Measurements from ENCODE around the gene TADA2B. TPM values are rescaled to one million over a fixed set of nuclear protein-coding genes. Genes with fewer than 3 reads are reported as not detected.

Gene TADA2B
- total RNA-seq, 2 donors from 2014 or later: 34.5 to 41.2 TPM

DNA sequence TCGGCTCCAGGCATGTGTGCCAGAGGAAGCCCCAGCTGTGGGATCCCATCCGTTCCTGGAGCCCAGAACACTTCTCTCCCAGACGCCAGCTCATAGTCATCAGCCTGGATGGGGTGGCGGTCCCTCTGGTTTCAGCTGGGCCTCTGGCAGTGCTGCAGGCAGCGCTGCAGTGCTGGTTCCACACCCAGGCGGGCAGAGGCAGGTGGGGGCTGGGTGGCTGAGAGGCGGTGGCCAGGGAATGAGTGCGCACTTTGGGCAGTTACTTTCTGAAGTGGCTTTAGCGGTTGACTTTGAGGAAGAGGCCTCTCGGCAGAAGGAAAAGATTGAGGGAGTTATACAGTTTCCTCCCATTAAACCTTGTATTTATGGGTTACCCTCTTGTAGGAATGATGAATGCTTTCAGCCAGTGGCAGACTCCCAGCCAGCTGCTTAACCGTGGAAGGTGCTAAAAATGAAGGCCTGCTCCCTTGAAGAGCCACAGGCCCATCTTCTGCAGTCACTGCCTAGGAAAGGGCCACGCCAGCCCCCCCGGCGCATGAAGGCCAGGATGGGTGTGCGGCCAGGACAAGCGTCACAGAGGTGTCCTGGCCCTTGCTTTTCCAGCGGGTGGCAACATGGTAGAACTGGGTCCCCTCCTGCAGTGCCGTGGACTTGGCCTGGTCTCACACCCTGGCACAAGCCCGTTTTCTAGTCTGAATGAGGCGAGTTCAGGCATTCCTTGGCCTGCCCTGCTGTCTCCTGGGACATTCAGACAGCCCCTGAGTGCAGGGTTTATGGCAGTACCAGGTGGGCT lies 9.9 kb downstream of the TADA2B start:
- peaks cover 2 to 5% of the 10 kb centered on the region in 2 donors for H3K36me3 ChIP-seq
- H3K4me1 ChIP-seq (replicated peaks): no peaks in the 10 kb centered on the region
- 65% methylated on average over 20 of the region's 20 CpGs for WGBS
- no peak overlapping the region for H3K27ac ChIP-seq
- no peaks in the 10 kb centered on the region for H3K27me3 ChIP-seq (replicated peaks; ENCODE audit: insufficient read depth)
- intact Hi-C loops (cut with DNase I): no loop called here
- H3K4me3 ChIP-seq: no peak overlapping the region
- TF ChIP-seq, protein P1, sequence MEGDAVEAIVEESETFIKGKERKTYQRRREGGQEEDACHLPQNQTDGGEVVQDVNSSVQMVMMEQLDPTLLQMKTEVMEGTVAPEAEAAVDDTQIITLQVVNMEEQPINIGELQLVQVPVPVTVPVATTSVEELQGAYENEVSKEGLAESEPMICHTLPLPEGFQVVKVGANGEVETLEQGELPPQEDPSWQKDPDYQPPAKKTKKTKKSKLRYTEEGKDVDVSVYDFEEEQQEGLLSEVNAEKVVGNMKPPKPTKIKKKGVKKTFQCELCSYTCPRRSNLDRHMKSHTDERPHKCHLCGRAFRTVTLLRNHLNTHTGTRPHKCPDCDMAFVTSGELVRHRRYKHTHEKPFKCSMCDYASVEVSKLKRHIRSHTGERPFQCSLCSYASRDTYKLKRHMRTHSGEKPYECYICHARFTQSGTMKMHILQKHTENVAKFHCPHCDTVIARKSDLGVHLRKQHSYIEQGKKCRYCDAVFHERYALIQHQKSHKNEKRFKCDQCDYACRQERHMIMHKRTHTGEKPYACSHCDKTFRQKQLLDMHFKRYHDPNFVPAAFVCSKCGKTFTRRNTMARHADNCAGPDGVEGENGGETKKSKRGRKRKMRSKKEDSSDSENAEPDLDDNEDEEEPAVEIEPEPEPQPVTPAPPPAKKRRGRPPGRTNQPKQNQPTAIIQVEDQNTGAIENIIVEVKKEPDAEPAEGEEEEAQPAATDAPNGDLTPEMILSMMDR (IDR thresholded peaks at IDR 0.05): no peak
- TF ChIP-seq POLR2A (IDR thresholded peaks at IDR 0.05) (no peak), POLR2AphosphoS5 (IDR thresholded peaks at IDR 0.05) (no peak)
- no peaks in the 10 kb centered on the region for H3K9me3 ChIP-seq
- DNase-seq (ENCODE audit: low spot score): no peak

DNA sequence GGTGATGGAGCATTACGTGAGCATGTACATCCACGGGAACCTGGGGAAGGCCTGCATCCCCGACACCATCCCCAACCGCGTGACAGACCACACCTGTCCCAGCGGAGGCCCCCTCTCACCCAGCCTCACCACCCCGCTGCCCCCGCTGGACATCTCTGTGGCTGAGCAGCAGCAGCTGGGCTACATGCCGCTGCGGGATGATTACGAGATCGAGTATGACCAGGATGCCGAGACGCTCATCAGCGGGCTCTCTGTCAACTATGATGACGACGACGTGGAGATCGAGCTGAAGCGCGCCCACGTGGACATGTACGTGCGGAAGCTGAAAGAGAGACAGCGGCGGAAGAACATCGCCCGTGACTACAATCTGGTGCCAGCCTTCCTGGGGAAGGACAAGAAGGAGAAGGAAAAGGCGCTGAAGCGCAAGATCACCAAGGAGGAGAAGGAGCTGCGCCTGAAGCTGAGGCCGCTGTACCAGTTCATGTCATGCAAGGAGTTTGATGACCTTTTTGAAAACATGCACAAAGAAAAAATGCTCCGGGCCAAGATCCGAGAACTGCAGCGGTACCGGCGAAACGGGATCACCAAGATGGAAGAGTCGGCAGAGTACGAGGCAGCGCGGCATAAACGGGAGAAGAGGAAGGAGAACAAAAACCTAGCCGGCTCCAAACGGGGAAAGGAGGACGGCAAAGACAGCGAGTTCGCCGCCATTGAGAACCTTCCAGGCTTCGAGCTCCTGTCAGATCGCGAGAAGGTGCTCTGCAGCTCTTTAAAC lies 11.1 kb downstream of the TADA2B start:
- no peaks in the 10 kb centered on the region for H3K4me1 ChIP-seq (replicated peaks)
- no peaks in the 10 kb centered on the region for H3K27me3 ChIP-seq (replicated peaks; ENCODE audit: insufficient read depth)
- TF ChIP-seq POLR2A (IDR thresholded peaks at IDR 0.05) (no peak), POLR2AphosphoS5 (IDR thresholded peaks at IDR 0.05) (no peak)
- TF ChIP-seq, protein P1 (IDR thresholded peaks at IDR 0.05): no peak
- DNase-seq (ENCODE audit: low spot score): no peak
- intact Hi-C loops (cut with DNase I): no loop called here
- H3K27ac ChIP-seq: no peak overlapping the region
- WGBS: 95% methylated on average over 52 of the region's 52 CpGs
- H3K36me3 ChIP-seq: peaks cover 2 to 5% of the 10 kb centered on the region in 2 donors
- no peaks in the 10 kb centered on the region for H3K9me3 ChIP-seq
- H3K4me3 ChIP-seq: no peak overlapping the region

DNA sequence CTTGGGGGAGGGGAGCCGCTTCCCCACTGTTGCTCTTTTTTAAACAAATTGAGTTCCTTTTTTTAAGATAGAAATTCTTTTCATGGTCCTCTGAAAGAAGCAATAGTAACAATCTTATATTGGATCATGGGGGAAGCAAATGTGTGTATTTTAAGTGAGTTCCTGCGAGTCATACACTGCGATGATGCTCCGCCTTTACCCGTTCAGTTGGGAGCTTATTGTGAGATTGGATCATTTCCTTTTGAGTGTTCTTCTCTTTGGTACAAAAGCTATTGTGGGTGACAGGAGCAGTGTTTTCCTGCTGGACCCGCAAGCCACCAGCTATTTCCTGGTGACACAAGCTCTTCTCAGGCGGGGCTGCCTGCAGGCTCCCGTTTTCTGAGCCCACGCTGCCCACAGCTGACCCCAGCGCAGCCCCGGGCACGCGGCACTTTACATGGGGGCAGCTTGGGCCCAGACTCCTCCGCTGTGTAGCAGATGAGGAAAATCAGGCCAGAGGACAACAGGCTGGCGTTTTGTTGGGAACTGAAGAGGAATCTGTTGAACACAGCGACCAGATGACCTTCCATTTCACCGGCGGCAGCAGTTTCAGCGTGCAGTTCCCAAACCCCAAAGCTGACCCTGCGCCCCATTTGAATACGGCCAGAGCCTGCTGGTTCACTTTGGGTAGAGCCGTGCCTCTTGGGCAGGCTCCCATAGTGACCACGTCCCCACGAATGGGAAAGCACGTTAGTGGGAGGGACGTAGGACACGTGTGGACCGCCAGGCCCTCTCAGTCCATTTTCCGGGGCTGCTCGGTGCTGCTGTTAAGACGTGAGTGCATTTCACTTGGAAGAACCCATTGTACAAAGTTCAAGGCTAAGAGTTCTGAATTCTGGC lies 12.2 kb downstream of the TADA2B start:
- WGBS: 93% methylated on average over 31 of the region's 31 CpGs
- no peak for DNase-seq (ENCODE audit: low spot score)
- Histone ChIP-seq H3K4me3 (no peak overlapping the region), H3K36me3 (peaks cover 2 to 5% of the 10 kb centered on the region in 2 donors), H3K27ac (no peak overlapping the region), H3K27me3 (replicated peaks; ENCODE audit: insufficient read depth) (no peaks in the 10 kb centered on the region), H3K9me3 (no peaks in the 10 kb centered on the region), H3K4me1 (replicated peaks) (no peaks in the 10 kb centered on the region)
- no peak for TF ChIP-seq POLR2AphosphoS5 (IDR thresholded peaks at IDR 0.05)
- TF ChIP-seq, protein P1 (IDR thresholded peaks at IDR 0.05): no peak
- no peak for TF ChIP-seq POLR2A (IDR thresholded peaks at IDR 0.05)
- intact Hi-C loops (cut with DNase I): no loop called here

DNA sequence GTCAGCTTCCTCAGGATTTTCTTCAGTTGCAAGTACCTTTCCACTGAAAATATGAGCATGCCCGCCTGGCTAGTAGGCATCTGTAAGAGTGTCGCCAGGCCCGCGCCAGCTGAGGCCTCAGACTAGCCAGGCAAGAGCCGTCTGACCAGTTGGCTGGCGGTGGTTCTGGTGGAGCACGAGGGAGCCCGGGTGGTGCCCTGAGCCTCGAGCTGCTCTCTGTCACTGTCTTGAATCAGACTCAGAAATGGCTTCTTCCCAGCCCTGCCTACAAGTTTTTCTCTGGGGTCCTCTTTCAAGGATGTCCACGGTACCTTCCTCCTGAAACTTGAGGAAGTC lies 12.8 kb downstream of the TADA2B start:
- no peaks in the 10 kb centered on the region for H3K27me3 ChIP-seq (replicated peaks; ENCODE audit: insufficient read depth)
- TF ChIP-seq POLR2A (IDR thresholded peaks at IDR 0.05): no peak
- TF ChIP-seq POLR2AphosphoS5 (IDR thresholded peaks at IDR 0.05): no peak
- TF ChIP-seq, protein P1 (IDR thresholded peaks at IDR 0.05): no peak
- 88% methylated on average over 10 of the region's 10 CpGs for WGBS
- no peak for DNase-seq (ENCODE audit: low spot score)
- H3K4me1 ChIP-seq (replicated peaks): no peaks in the 10 kb centered on the region
- H3K4me3 ChIP-seq: no peak overlapping the region
- no peaks in the 10 kb centered on the region for H3K9me3 ChIP-seq
- H3K36me3 ChIP-seq: peaks cover 2 to 5% of the 10 kb centered on the region in 2 donors
- intact Hi-C loops (cut with DNase I): no loop called here
- no peak overlapping the region for H3K27ac ChIP-seq
